Breast epithelium (tissue), 4 donors: ENCODE data around the gene MED28. TPM values are rescaled to one million over a fixed set of nuclear protein-coding genes. Genes with fewer than 3 reads are reported as not detected.

Source experiments
- DNase-seq, 2 donors: peaks; one replicate each; pipeline ENCODE4 v3.0.0-alpha.2; 2019; ENCODE audit warnings: low spot score in 2 of 2
- H3K27ac ChIP-seq, 2 donors: fragments of 200-600 bp; sonication (generic) in 1 of 2; one replicate each; pipeline ENCODE4 v1.5.1; 2016 to 2019; ENCODE audit warnings: mild to moderate bottlenecking in 1 of 2
- H3K27me3 ChIP-seq, 2 donors: fragments of 200-600 bp; sonication (generic) in 1 of 2; one replicate each; pipeline versions ENCODE4 v1.5.1 to v1.6.0; 2017 to 2019; ENCODE audit warnings: control low read depth in 1 of 2, mild to moderate bottlenecking in 1 of 2
- H3K36me3 ChIP-seq: fragments of 200-600 bp; one replicate; pipeline ENCODE4 v1.5.1; 2019
- H3K4me1 ChIP-seq, 2 donors: fragments of 200-600 bp; sonication (generic); one replicate each; pipeline ENCODE4 v1.5.1; 2016 to 2019; ENCODE audit warnings: control low read depth in 1 of 2
- H3K4me3 ChIP-seq, 3 donors: fragments of 200-600 bp; sonication (generic); 1 replicate in 2 of 3; 2 replicates in 1 of 3; pipeline ENCODE4 v1.5.1; 2016 to 2019; ENCODE audit warnings: mild to moderate bottlenecking in 3 of 3, moderate library complexity in 2 of 3
- H3K9me3 ChIP-seq, 2 donors: fragments of 200-600 bp; sonication (generic) in 1 of 2; one replicate each; pipeline ENCODE4 v1.5.1; 2016 to 2019; ENCODE audit warnings: control low read depth in 1 of 2
- CTCF ChIP-seq, 3 donors: fragments of 450-650 bp; IDR thresholded peaks; one replicate each; pipeline ENCODE4 v1.5.1; 2016 to 2017; ENCODE audit warnings: antibody characterized with exemption in 3 of 3, mild to moderate bottlenecking in 3 of 3, moderate library complexity in 3 of 3
- POLR2A ChIP-seq: fragments of 450-650 bp; IDR thresholded peaks from one replicate; pipeline ENCODE4 v1.6.1; 2016; ENCODE audit warnings: antibody characterized with exemption, mild to moderate bottlenecking, moderate library complexity
- POLR2AphosphoS5 ChIP-seq, 3 donors: sonication (generic); formaldehyde crosslinking; IDR thresholded peaks; one replicate each; pipeline ENCODE4 v1.6.1; 2017; ENCODE audit warnings: antibody characterized with exemption in 3 of 3
- intact Hi-C: fragments of 100-400 bp; cut with DNase I; formaldehyde crosslinking; loops from one replicate; pipeline ENCODE4 v1.15.1; 2023; ENCODE audit warnings: low total_unique reads
- total RNA-seq, 3 donors: library from RNA; depleted of rRNA; stranded (reverse); fragments of >200 nt; gene quantifications; one replicate each; pipeline ENCODE4 v1.1.0, GENCODE V29; 2016

The MED28 gene
- total RNA-seq, 3 donors from 2014 or later = 13.8 to 22.8 (median 19.7) TPM

- Histone ChIP-seq H3K36me3 (no peaks in the 10 kb centered on the region), H3K9me3 (no peaks in the 10 kb centered on the region), H3K4me1 (no peaks in the 10 kb centered on the region), H3K27me3 (no peaks in the 10 kb centered on the region), H3K4me3 (no peak overlapping the region), H3K27ac (no peak overlapping the region)
- no peak for DNase-seq
- TF ChIP-seq POLR2A = no peak
- TF ChIP-seq POLR2AphosphoS5 (IDR thresholded peaks at IDR 0.05) = no peak
- no peak for TF ChIP-seq CTCF (IDR thresholded peaks at IDR 0.05)
- intact Hi-C loops = loop anchor here (10.0 kb wide), 1 partner anchor 689 kb away; the partner anchor contains the start of gene LDB2
These were observed 30.5 kb upstream of the MED28 start for GRCh38 chr4:17583941-17584340.

- Histone ChIP-seq H3K4me3 (no peak overlapping the region), H3K27me3 (no peaks in the 10 kb centered on the region), H3K27ac (no peak overlapping the region), H3K4me1 (no peaks in the 10 kb centered on the region), H3K36me3 (no peaks in the 10 kb centered on the region), H3K9me3 (no peaks in the 10 kb centered on the region)
- TF ChIP-seq CTCF (IDR thresholded peaks at IDR 0.05) (no peak), POLR2A (no peak), POLR2AphosphoS5 (IDR thresholded peaks at IDR 0.05) (no peak)
- intact Hi-C loops = loop anchor here (10.0 kb wide), 1 partner anchor 690 kb away; the partner anchor contains the start of gene LDB2
- no peak for DNase-seq
These were observed 29.8 kb upstream of the MED28 start for GRCh38 chr4:17584521-17585213.

GRCh38 chr4:17587094-17587822 lies 27.2 kb upstream of the MED28 start:
- intact Hi-C loops = loop anchor here (10.0 kb wide), 1 partner anchor 692 kb away; the partner anchor contains the start of gene LDB2
- DNase-seq = peak in 1 of 2 donors; percentile 29
- TF ChIP-seq CTCF (IDR thresholded peaks at IDR 0.05) (no peak), POLR2A (no peak), POLR2AphosphoS5 (IDR thresholded peaks at IDR 0.05) (no peak)
- Histone ChIP-seq H3K4me1 (no peaks in the 10 kb centered on the region), H3K27me3 (no peaks in the 10 kb centered on the region), H3K4me3 (no peak overlapping the region), H3K27ac (peak overlapping the region in 1 of 2 donors; percentile 26), H3K9me3 (no peaks in the 10 kb centered on the region), H3K36me3 (no peaks in the 10 kb centered on the region)

GRCh38 chr4:17589355-17589754 lies 25.1 kb upstream of the MED28 start:
- no peaks in the 10 kb centered on the region for H3K27me3 ChIP-seq
- H3K4me1 ChIP-seq = no peaks in the 10 kb centered on the region
- H3K9me3 ChIP-seq = no peaks in the 10 kb centered on the region
- H3K4me3 ChIP-seq = no peak overlapping the region
- no peak overlapping the region for H3K27ac ChIP-seq
- DNase-seq = no peak
- H3K36me3 ChIP-seq = no peaks in the 10 kb centered on the region
- TF ChIP-seq CTCF (IDR thresholded peaks at IDR 0.05) (no peak), POLR2A (no peak), POLR2AphosphoS5 (IDR thresholded peaks at IDR 0.05) (no peak)
- intact Hi-C loops = loop anchor here (10.0 kb wide), 1 partner anchor 695 kb away; the partner anchor contains the start of gene LDB2

GRCh38 chr4:17595471-17596005 lies 18.9 kb upstream of the MED28 start:
- Histone ChIP-seq H3K9me3 (no peaks in the 10 kb centered on the region), H3K27me3 (no peaks in the 10 kb centered on the region), H3K4me1 (no peaks in the 10 kb centered on the region), H3K4me3 (no peak overlapping the region), H3K36me3 (no peaks in the 10 kb centered on the region), H3K27ac (no peak overlapping the region)
- intact Hi-C loops = no loop called here
- no peak for TF ChIP-seq CTCF (IDR thresholded peaks at IDR 0.05)
- DNase-seq = no peak
